ENCODE data around the gene FAT2. TPM values are rescaled to one million over a fixed set of nuclear protein-coding genes. Genes with fewer than 3 reads are reported as not detected.

Gene FAT2
- total RNA-seq, 2 experiments from 2014 or later, result not detected

GRCh38 chr5:151631941-151632340, 40.8 kb upstream of the FAT2 start:
- Histone ChIP-seq H2AFZ (ENCODE audit: low read length) (no peak overlapping the region), H3K4me3 (ENCODE audit: low read depth, low read length, poor library complexity, severe bottlenecking) (no peak overlapping the region), H3K4me1 (ENCODE audit: insufficient read depth, low read length, poor library complexity, severe bottlenecking) (no peaks in the 10 kb centered on the region), H3K36me3 (ENCODE audit: insufficient read depth, low read length) (no peaks in the 10 kb centered on the region), H3K9me2 (ENCODE audit: insufficient read depth, low read length) (no peaks in the 10 kb centered on the region), H3K27ac (ENCODE audit: low read depth, low read length, poor library complexity, severe bottlenecking) (no peak overlapping the region), H4K20me1 (ENCODE audit: insufficient read depth, low read length) (no peaks in the 10 kb centered on the region), H3K79me2 (ENCODE audit: insufficient read depth, low read depth, low read length) (no peaks in the 10 kb centered on the region), H3K9me3 (ENCODE audit: low read length) (no peaks in the 10 kb centered on the region), H3K4me2 (ENCODE audit: low read length) (no peak overlapping the region)
- POLR2A ChIA-PET, result no interaction called here
- DNase-seq (ENCODE audit: low spot score), result no peak
- intact Hi-C loops (cut with micrococcal nuclease; ENCODE audit: unreplicated experiment), result no loop called here
- BruUV-seq (replicated peaks), result no TSS peak
- CTCF ChIA-PET (ENCODE audit: unreplicated experiment), result no interaction called here
- TF ChIP-seq CTCF (conservative IDR thresholded peaks at IDR 0.05; ENCODE audit: low read length), result no peak
- TF ChIP-seq EZH2phosphoT487 (IDR thresholded peaks at IDR 0.05; ENCODE audit: borderline replicate concordance, low read depth, low read length), result no peak

- BruUV-seq (replicated peaks), result no TSS peak
- H3K4me2 ChIP-seq (ENCODE audit: low read length), result no peak overlapping the region
- ChIA-PET POLR2A (interaction anchor here (0.9 kb wide), 1 partner anchor 32 kb away, joined by 3 read pairs; no protein-coding TSS in a partner anchor), CTCF (ENCODE audit: unreplicated experiment) (no interaction called here)
- H2AFZ ChIP-seq (ENCODE audit: low read length), result no peak overlapping the region
- no peaks in the 10 kb centered on the region for H3K9me2 ChIP-seq (ENCODE audit: insufficient read depth, low read length)
- H3K4me1 ChIP-seq (ENCODE audit: insufficient read depth, low read length, poor library complexity, severe bottlenecking), result no peaks in the 10 kb centered on the region
- no peak for TF ChIP-seq CTCF (conservative IDR thresholded peaks at IDR 0.05; ENCODE audit: low read length)
- TF ChIP-seq EZH2phosphoT487 (IDR thresholded peaks at IDR 0.05; ENCODE audit: borderline replicate concordance, low read depth, low read length), result no peak
- intact Hi-C loops (cut with micrococcal nuclease; ENCODE audit: unreplicated experiment), result no loop called here
- no peaks in the 10 kb centered on the region for H4K20me1 ChIP-seq (ENCODE audit: insufficient read depth, low read length)
- DNase-seq (ENCODE audit: low spot score), result no peak
- H3K36me3 ChIP-seq (ENCODE audit: insufficient read depth, low read length), result no peaks in the 10 kb centered on the region
- H3K79me2 ChIP-seq (ENCODE audit: insufficient read depth, low read depth, low read length), result no peaks in the 10 kb centered on the region
- no peak overlapping the region for H3K27ac ChIP-seq (ENCODE audit: low read depth, low read length, poor library complexity, severe bottlenecking)
- no peak overlapping the region for H3K4me3 ChIP-seq (ENCODE audit: low read depth, low read length, poor library complexity, severe bottlenecking)
- H3K9me3 ChIP-seq (ENCODE audit: low read length), result no peaks in the 10 kb centered on the region
These were observed 39.0 kb upstream of the FAT2 start for GRCh38 chr5:151630088-151630487.

- Histone ChIP-seq H2AFZ (ENCODE audit: low read length) (no peak overlapping the region), H3K4me2 (ENCODE audit: low read length) (no peak overlapping the region), H4K20me1 (ENCODE audit: insufficient read depth, low read length) (no peaks in the 10 kb centered on the region), H3K9me3 (ENCODE audit: low read length) (no peaks in the 10 kb centered on the region), H3K4me3 (ENCODE audit: low read depth, low read length, poor library complexity, severe bottlenecking) (no peak overlapping the region), H3K4me1 (ENCODE audit: insufficient read depth, low read length, poor library complexity, severe bottlenecking) (no peaks in the 10 kb centered on the region), H3K27ac (ENCODE audit: low read depth, low read length, poor library complexity, severe bottlenecking) (no peak overlapping the region), H3K9me2 (ENCODE audit: insufficient read depth, low read length) (no peaks in the 10 kb centered on the region), H3K36me3 (ENCODE audit: insufficient read depth, low read length) (no peaks in the 10 kb centered on the region), H3K79me2 (ENCODE audit: insufficient read depth, low read depth, low read length) (no peaks in the 10 kb centered on the region)
- ChIA-PET CTCF (ENCODE audit: unreplicated experiment) (no interaction called here), POLR2A (no interaction called here)
- TF ChIP-seq CTCF (conservative IDR thresholded peaks at IDR 0.05; ENCODE audit: low read length) (no peak), EZH2phosphoT487 (IDR thresholded peaks at IDR 0.05; ENCODE audit: borderline replicate concordance, low read depth, low read length) (no peak)
- DNase-seq (ENCODE audit: low spot score), result no peak
- intact Hi-C loops (cut with micrococcal nuclease; ENCODE audit: unreplicated experiment), result no loop called here
- BruUV-seq (replicated peaks), result no TSS peak
These were observed 37.1 kb upstream of the FAT2 start for GRCh38 chr5:151628112-151628823.

Data from OCI-LY7 (cell line).